GM19043 (cell line): Measurements from ENCODE around the gene GRID2.
"Not testable (repeated sequence)": the region's sequence is repeated elsewhere in the genome, so short reads cannot be mapped to it uniquely, and the experiment has no call there.

Experiments used
- ATAC-seq: cut with Tn5 transposase; IDR thresholded peaks from one replicate; pipeline ENCODE4 v1.9.1; 2021; ENCODE audit warnings: low read depth; ENCODE audit not compliant: unreplicated experiment

GRID2 gene

GRCh38 chr4:92303621-92304027 is at the start of gene GRID2:
Gene GRID2 (plus strand): TSS chr4:92303966.
- no peak for ATAC-seq

GRCh38 chr4:92253986-92254671 is 49.6 kb upstream of the GRID2 start:
- ATAC-seq: no peak

- ATAC-seq: no peak
Measured at GRCh38 chr4:92254767-92255442, 48.9 kb upstream of the GRID2 start.

GRCh38 chr4:92255920-92256244 is 47.9 kb upstream of the GRID2 start:
- ATAC-seq: no peak

GRCh38 chr4:92257931-92258857 is 45.6 kb upstream of the GRID2 start:
- no peak for ATAC-seq

- no peak for ATAC-seq
Measured at GRCh38 chr4:92261256-92261655, 42.5 kb upstream of the GRID2 start.

- ATAC-seq: no peak
Measured at GRCh38 chr4:92262371-92262770, 41.4 kb upstream of the GRID2 start.

GRCh38 chr4:92263010-92263409 is 40.8 kb upstream of the GRID2 start:
- no peak for ATAC-seq

GRCh38 chr4:92263575-92263974 is 40.2 kb upstream of the GRID2 start:
- ATAC-seq: no peak

GRCh38 chr4:92264163-92264562 is 39.6 kb upstream of the GRID2 start:
- no peak for ATAC-seq

- no peak for ATAC-seq
Measured at GRCh38 chr4:92265021-92265420, 38.7 kb upstream of the GRID2 start.

- ATAC-seq: no peak
Measured at GRCh38 chr4:92265798-92266197, 38.0 kb upstream of the GRID2 start.

- ATAC-seq: no peak
Measured at GRCh38 chr4:92266521-92266920, 37.2 kb upstream of the GRID2 start.

- no peak for ATAC-seq
Measured at GRCh38 chr4:92268642-92269041, 35.1 kb upstream of the GRID2 start.

GRCh38 chr4:92270908-92271307 is 32.9 kb upstream of the GRID2 start:
- ATAC-seq: no peak

GRCh38 chr4:92271551-92271950 is 32.2 kb upstream of the GRID2 start:
- ATAC-seq: not testable (repeated sequence)

- ATAC-seq: not testable (repeated sequence)
Measured at GRCh38 chr4:92277057-92277881, 26.5 kb upstream of the GRID2 start.

GRCh38 chr4:92279296-92279695 is 24.5 kb upstream of the GRID2 start:
- no peak for ATAC-seq

GRCh38 chr4:92299152-92299551 is 4.6 kb upstream of the GRID2 start:
- no peak for ATAC-seq

- ATAC-seq: no peak
Measured at GRCh38 chr4:92304121-92304520, 355 bp downstream of the GRID2 start.

- ATAC-seq: no peak
Measured at GRCh38 chr4:92304606-92305005, 840 bp downstream of the GRID2 start.
